Upper lobe of left lung (tissue), 6 donors: ENCODE measurements around the gene KCNMA1. TPM values are rescaled to one million over a fixed set of nuclear protein-coding genes. Genes with fewer than 3 reads are reported as not detected.

Experiments
- ATAC-seq, 2 donors: fragments of 200-7000 bp; cut with Tn5 transposase; one replicate each; pipeline ENCODE4 v1.9.1; 2022; ENCODE audit warnings: mild to moderate bottlenecking in 2 of 2, moderate library complexity in 2 of 2; ENCODE audit not compliant: low FRiP score in 2 of 2
- DNase-seq, 2 donors: peaks; one replicate each; pipeline ENCODE4 v3.0.0-alpha.2; 2019 to 2020
- H3K27ac ChIP-seq, 4 donors: fragments of 200-600 bp; sonication (generic); one replicate each; pipeline ENCODE4 v1.5.1; 2016 to 2019
- H3K27me3 ChIP-seq, 4 donors: fragments of 200-600 bp; sonication (generic); one replicate each; pipeline ENCODE4 v1.5.1; 2017 to 2019
- H3K36me3 ChIP-seq, 4 donors: fragments of 200-600 bp; sonication (generic); one replicate each; pipeline ENCODE4 v1.5.1; 2016 to 2019
- H3K4me1 ChIP-seq, 4 donors: fragments of 200-600 bp; sonication (generic); one replicate each; pipeline ENCODE4 v1.5.1; 2018 to 2019
- H3K4me3 ChIP-seq, 4 donors: fragments of 200-600 bp; sonication (generic); one replicate each; pipeline ENCODE4 v1.5.1; 2017 to 2019; ENCODE audit warnings: mild to moderate bottlenecking in 2 of 4, moderate library complexity in 1 of 4
- H3K9me3 ChIP-seq, 4 donors: fragments of 200-600 bp; sonication (generic); one replicate each; pipeline ENCODE4 v1.5.1; 2018 to 2019
- CTCF ChIP-seq, 6 experiments: fragments of 450-650 bp in 4 of 6; fragments of 200-600 bp in 2 of 6; sonication (generic) in 2 of 6; IDR thresholded peaks; one replicate each; pipeline ENCODE4 v1.5.1; 2016 to 2019; ENCODE audit warnings: antibody characterized with exemption in 6 of 6
- EP300 ChIP-seq, 4 donors: sonication (generic); formaldehyde crosslinking; IDR thresholded peaks; one replicate each; pipeline ENCODE4 v1.5.1; 2017; ENCODE audit warnings: antibody characterized with exemption in 4 of 4, control low read depth in 2 of 4
- POLR2A ChIP-seq, 4 donors: fragments of 450-650 bp; IDR thresholded peaks; one replicate each; pipeline ENCODE4 v1.5.1; 2016 to 2017; ENCODE audit warnings: antibody characterized with exemption in 4 of 4, mild to moderate bottlenecking in 2 of 4
- POLR2AphosphoS5 ChIP-seq, 2 donors: sonication (generic); formaldehyde crosslinking; IDR thresholded peaks; one replicate each; pipeline ENCODE4 v1.5.1; 2017; ENCODE audit warnings: antibody characterized with exemption in 2 of 2
- WGBS, 2 donors: methylation state at CpG; one replicate each; pipeline ENCODE4 v1.1.5; 2017 to 2018; 5-methylcytosine and 5-hydroxymethylcytosine counted together
- total RNA-seq, 6 donors: library from RNA; depleted of rRNA in 4 of 6; stranded (reverse); fragments of >200 nt in 4 of 6; gene quantifications; one replicate each; pipeline versions ENCODE4 v1.1.0 to v1.2.1, GENCODE V29; 2016 to 2021
- donor health status: DM: no; HTN: no; CAD: no; lungs with moderate emphysema.
- donor health status: DM: no; HTN: yes; CAD: no; lungs with severe emphysema.

Gene KCNMA1
- total RNA-seq, 6 donors from 2014 or later, result 5.8 to 107 (median 22.0) TPM

GRCh38 chr10:77282163-77282562, 355.4 kb downstream of the KCNMA1 start:
- no peaks in the 10 kb centered on the region for H3K4me1 ChIP-seq

GRCh38 chr10:77281719-77282118, 355.9 kb downstream of the KCNMA1 start:
- DNase-seq (no peak), ATAC-seq (no peak)
- no peaks in the 10 kb centered on the region for H3K9me3 ChIP-seq
- no peak for TF ChIP-seq POLR2AphosphoS5 (IDR thresholded peaks at IDR 0.05)
- no peak for TF ChIP-seq POLR2A (IDR thresholded peaks at IDR 0.05)
- H3K4me1 ChIP-seq, result no peaks in the 10 kb centered on the region
- no peak overlapping the region for H3K27ac ChIP-seq
- 46 to 53% methylated on average over 4 of the region's 4 CpGs for WGBS, 2 donors
- H3K4me3 ChIP-seq, result no peak overlapping the region
- no peaks in the 10 kb centered on the region for H3K36me3 ChIP-seq
- H3K27me3 ChIP-seq, result no peaks in the 10 kb centered on the region

More at GRCh38 chr10:77282163-77282562, 355.4 kb downstream of the KCNMA1 start:
- no peak for TF ChIP-seq EP300 (IDR thresholded peaks at IDR 0.05)
- no peak for TF ChIP-seq POLR2A (IDR thresholded peaks at IDR 0.05)
- TF ChIP-seq POLR2AphosphoS5 (IDR thresholded peaks at IDR 0.05), result no peak
- TF ChIP-seq CTCF (IDR thresholded peaks at IDR 0.05), result no peak
- H3K9me3 ChIP-seq, result no peaks in the 10 kb centered on the region
- ATAC-seq (no peak), DNase-seq (no peak)
- H3K27me3 ChIP-seq, result no peaks in the 10 kb centered on the region
- no peak overlapping the region for H3K4me3 ChIP-seq
- no peak overlapping the region for H3K27ac ChIP-seq
- H3K36me3 ChIP-seq, result no peaks in the 10 kb centered on the region
- 47 to 66% methylated on average over 2 of the region's 2 CpGs for WGBS, 2 donors

GRCh38 chr10:77279207-77279606, 358.4 kb downstream of the KCNMA1 start:
- no peak overlapping the region for H3K27ac ChIP-seq
- no peak overlapping the region for H3K4me3 ChIP-seq
- H3K27me3 ChIP-seq, result no peaks in the 10 kb centered on the region
- no peaks in the 10 kb centered on the region for H3K4me1 ChIP-seq
- ATAC-seq (no peak), DNase-seq (no peak)
- no peaks in the 10 kb centered on the region for H3K9me3 ChIP-seq
- 65 to 78% methylated on average over 4 of the region's 4 CpGs for WGBS, 2 donors
- TF ChIP-seq CTCF (IDR thresholded peaks at IDR 0.05) (no peak), POLR2A (IDR thresholded peaks at IDR 0.05) (no peak), POLR2AphosphoS5 (IDR thresholded peaks at IDR 0.05) (no peak), EP300 (IDR thresholded peaks at IDR 0.05) (no peak)
- no peaks in the 10 kb centered on the region for H3K36me3 ChIP-seq

GRCh38 chr10:77274046-77274795, 363.4 kb downstream of the KCNMA1 start:
- Histone ChIP-seq H3K27me3 (no peaks in the 10 kb centered on the region), H3K9me3 (no peaks in the 10 kb centered on the region), H3K27ac (no peak overlapping the region), H3K4me1 (no peaks in the 10 kb centered on the region), H3K36me3 (no peaks in the 10 kb centered on the region), H3K4me3 (no peak overlapping the region)
- TF ChIP-seq EP300 (IDR thresholded peaks at IDR 0.05) (no peak), POLR2AphosphoS5 (IDR thresholded peaks at IDR 0.05) (no peak), CTCF (IDR thresholded peaks at IDR 0.05) (no peak), POLR2A (IDR thresholded peaks at IDR 0.05) (no peak)
- 58 to 59% methylated on average over 5 of the region's 5 CpGs for WGBS, 2 donors
- DNase-seq, result no peak
- ATAC-seq, result no peak

GRCh38 chr10:77269163-77269562, 368.4 kb downstream of the KCNMA1 start:
- H3K9me3 ChIP-seq, result no peaks in the 10 kb centered on the region
- TF ChIP-seq EP300 (IDR thresholded peaks at IDR 0.05) (no peak), POLR2A (IDR thresholded peaks at IDR 0.05) (no peak)
- H3K36me3 ChIP-seq, result no peaks in the 10 kb centered on the region
- no peak overlapping the region for H3K27ac ChIP-seq
- H3K4me1 ChIP-seq, result no peaks in the 10 kb centered on the region
- ATAC-seq, result no peak
- H3K4me3 ChIP-seq, result no peak overlapping the region
- H3K27me3 ChIP-seq, result no peaks in the 10 kb centered on the region
- DNase-seq, result no peak

GRCh38 chr10:77268721-77269120, 368.9 kb downstream of the KCNMA1 start:
- ATAC-seq, result no peak
- Histone ChIP-seq H3K4me1 (no peaks in the 10 kb centered on the region), H3K9me3 (no peaks in the 10 kb centered on the region), H3K36me3 (no peaks in the 10 kb centered on the region), H3K27me3 (no peaks in the 10 kb centered on the region), H3K4me3 (no peak overlapping the region), H3K27ac (no peak overlapping the region)
- TF ChIP-seq CTCF (IDR thresholded peaks at IDR 0.05) (no peak), POLR2AphosphoS5 (IDR thresholded peaks at IDR 0.05) (no peak), EP300 (IDR thresholded peaks at IDR 0.05) (no peak), POLR2A (IDR thresholded peaks at IDR 0.05) (no peak)
- WGBS, 2 donors, result 88 to 100% methylated on average over 3 to 4 of the region's 4 CpGs
- no peak for DNase-seq
